Activated T-cell treated with anti-CD3 and anti-CD28 coated beads, Interleukin-2, amount 50 U/mL, for 48 hours (primary cell): ENCODE measurements around the gene DCAF6.
"Not testable (repeated sequence)": the region's sequence is repeated elsewhere in the genome, so short reads cannot be mapped to it uniquely, and the experiment has no call there.

Experiments
- DNase-seq, 2 experiments: peaks; one replicate each; pipeline ENCODE4 v3.0.0-alpha.2; 2020

The DCAF6 gene

GRCh38 chr1:167936068-167936929, at the start of gene DCAF6:
DCAF6 (plus strand) TSS chr1:167936683; CDS start chr1:167936912, 229 bp downstream.
- DNase-seq = peak; percentile 93 to 97

GRCh38 chr1:167887187-167887586, 49.3 kb upstream of the DCAF6 start:
- not testable (repeated sequence) for DNase-seq

GRCh38 chr1:167890400-167890799, 46.1 kb upstream of the DCAF6 start:
- no peak for DNase-seq

DNA sequence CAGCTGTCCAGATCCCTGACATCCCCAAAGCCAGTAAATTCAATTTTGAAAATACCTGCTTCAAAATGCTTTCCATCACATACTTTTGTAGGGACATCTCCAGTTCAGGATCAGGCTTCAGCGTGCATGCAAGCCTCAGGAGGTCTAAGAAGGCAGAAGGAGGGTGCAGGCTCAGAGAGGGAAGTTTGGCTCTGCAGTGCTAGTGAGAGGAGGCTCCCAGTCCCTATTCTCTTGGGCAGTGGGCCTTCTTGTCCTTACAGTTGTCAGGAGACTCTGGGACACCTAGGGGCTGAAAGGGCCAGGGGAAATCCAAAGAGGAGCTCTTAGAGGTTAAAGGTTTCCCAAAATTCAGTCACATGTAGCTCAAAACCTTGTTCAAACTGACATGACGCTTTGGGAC, 42.7 kb upstream of the DCAF6 start:
- no peak for DNase-seq

GRCh38 chr1:167898578-167899222, 37.8 kb upstream of the DCAF6 start:
- DNase-seq = no peak

DNA sequence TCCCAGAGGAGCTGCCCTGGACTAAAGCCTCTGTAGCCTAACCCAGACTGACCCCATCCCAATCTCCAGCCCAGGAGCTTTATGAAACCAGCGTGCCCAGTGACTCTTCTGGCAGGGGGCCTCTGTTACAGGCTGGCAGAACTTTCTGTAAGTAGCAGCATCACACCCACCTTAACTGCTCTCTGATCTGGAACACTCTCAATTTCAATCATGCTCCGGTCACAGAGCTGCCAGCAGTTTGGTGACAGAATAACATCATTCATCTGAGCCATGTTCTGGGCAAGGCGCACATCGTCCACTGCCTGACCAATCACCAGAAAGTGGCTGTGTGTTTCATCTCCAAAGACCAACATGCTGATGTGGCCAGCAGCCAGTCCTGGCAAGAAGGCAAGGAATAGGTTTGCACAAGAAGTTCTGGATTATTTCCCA, 37.2 kb upstream of the DCAF6 start:
- no peak for DNase-seq

DNA sequence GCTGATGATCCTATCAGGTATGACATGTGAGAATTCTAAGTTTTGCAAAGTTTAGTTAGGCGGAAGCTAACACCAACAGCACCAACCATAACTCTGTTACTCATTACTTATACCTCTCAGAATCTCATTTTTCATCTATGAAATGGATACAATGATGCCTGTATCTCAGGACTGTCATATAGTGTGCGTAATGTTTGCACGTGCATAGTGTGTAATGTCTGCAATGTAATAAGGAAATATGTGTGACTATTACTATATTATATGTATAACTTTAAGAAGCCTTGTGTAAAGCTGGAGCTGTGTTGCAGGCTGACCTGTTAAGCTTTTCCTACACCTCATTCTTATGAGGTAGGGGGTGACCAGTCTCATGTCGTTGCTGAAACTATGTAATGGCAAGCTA, 35.6 kb upstream of the DCAF6 start:
- DNase-seq = no peak

GRCh38 chr1:167904652-167905130, 31.8 kb upstream of the DCAF6 start:
- DNase-seq = no peak

GRCh38 chr1:167905182-167905581, 31.3 kb upstream of the DCAF6 start:
- no peak for DNase-seq

DNA sequence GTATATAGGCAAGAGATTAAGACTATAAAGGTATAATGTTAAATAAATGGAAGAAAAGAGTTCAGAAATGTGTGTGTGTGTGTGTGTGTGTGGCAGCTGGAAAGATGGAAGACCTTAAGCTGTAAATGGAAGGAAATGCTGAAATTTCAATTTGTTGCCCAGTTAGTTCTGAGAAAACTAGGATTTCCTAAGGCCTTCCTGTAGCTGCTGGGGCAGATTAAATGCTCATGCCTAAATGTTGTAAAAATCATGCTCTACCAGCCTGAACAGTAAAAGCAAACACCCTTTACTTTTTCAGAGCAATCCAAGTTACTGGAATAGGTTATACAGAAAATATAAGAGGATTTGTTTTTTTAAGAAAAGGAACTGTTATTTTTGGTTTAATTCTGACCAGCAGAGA, 30.8 kb upstream of the DCAF6 start:
- no peak for DNase-seq

- no peak for DNase-seq
Measured at GRCh38 chr1:167909691-167910180, 26.7 kb upstream of the DCAF6 start.

DNA sequence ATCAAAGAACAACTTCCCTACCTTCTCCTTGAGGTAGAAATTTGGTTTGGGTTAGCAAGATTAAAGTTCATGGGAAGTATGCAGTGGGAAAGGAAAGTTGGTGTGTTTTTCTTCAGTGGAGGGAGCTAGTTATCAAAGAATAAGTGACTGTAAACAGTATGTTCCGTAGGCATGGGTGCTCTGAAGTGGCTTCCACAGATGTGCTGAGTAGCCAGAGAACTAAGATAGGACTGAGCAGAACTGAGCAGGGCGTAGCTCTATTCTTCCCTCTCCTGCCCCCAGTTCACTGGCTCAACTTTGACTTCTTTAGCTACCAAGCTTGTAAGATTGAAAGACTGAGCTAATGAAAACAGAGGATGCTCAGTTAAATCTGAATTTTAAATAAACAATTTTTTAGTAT, 26.0 kb upstream of the DCAF6 start:
- no peak for DNase-seq

GRCh38 chr1:167911413-167911812, 25.1 kb upstream of the DCAF6 start:
- DNase-seq = no peak

- DNase-seq = no peak
Measured at GRCh38 chr1:167912294-167912693, 24.2 kb upstream of the DCAF6 start.

- no peak for DNase-seq
Measured at GRCh38 chr1:167913895-167914496, 22.5 kb upstream of the DCAF6 start, which contains the start of gene ADCY10. ADCY10 (minus strand) TSS chr1:167914134; CDS start chr1:167905140, 8,994 bp downstream.

DNA sequence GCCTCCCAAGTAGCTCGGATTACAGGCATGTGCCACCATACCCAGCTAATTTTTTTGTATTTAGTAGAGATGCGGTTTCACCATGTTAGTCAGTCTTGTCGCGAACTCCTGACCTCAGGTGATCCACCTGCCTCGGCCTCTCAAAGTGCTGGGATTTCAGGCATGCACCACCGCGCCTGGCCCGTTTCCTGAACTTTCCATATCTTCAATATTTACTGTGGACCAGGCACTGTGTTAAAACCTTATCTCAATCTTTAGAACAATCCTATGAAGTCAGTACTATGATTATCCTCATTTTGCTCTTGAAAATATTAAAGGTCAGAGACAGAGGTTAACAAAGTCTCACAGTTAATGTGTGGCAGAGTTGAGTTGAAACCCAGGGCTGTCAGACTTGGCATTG, 20.9 kb upstream of the DCAF6 start:
- DNase-seq = no peak

- no peak for DNase-seq
Measured at GRCh38 chr1:167916766-167917511, 19.5 kb upstream of the DCAF6 start.

DNA sequence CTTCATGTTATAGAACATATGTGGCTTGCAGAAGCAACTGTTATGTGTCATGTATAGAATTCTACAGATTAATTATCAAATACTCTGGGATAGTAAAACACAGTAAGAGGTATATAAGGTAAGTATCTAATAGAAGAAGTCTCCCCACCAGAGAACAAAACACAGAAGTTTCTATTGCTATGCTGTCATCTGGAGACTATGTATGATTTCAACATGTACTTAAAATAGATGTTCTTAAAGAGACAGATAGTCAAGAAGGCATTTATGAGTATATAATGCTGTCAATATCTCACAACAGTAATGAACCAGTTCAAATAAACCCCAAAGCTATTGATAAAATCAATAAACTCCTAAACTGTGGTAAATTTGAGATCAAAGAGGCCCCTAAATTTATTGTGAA, 14.5 kb upstream of the DCAF6 start:
- no peak for DNase-seq

- no peak for DNase-seq
Measured at GRCh38 chr1:167922611-167923074, 13.8 kb upstream of the DCAF6 start.

DNA sequence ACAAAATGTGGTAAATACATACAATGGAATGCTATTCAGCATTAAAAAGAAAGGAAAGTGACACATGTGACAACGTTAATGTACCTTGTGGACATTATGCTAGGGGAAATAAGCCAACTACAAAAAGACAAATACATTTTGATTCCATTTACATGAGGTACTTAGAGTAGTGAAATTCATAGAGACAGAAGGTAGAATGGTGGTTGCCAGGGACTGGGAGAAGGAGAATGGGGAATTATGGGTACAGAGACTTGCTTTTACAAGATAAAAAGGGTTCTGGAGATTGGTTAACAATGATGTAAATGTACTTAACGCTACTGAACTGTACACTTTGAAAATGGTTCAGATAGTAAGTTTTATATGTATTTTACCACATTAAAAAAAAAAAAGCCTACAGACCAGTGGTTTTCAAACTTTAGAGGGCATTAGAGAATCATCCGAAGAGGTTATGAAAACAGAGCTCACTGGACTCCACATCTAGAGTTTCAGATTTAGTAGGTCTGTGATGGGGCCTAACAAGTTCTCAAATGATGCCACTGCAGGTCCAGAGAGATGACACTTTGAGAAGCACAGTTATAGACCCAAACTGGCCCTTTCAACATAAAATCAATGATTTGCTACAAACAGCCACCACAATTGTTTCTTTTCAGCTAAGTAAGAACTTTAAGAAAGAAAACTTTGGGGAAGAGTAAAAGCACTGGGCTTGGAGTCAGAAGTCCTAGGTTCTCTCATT, 13.0 kb upstream of the DCAF6 start:
- no peak for DNase-seq

DNA sequence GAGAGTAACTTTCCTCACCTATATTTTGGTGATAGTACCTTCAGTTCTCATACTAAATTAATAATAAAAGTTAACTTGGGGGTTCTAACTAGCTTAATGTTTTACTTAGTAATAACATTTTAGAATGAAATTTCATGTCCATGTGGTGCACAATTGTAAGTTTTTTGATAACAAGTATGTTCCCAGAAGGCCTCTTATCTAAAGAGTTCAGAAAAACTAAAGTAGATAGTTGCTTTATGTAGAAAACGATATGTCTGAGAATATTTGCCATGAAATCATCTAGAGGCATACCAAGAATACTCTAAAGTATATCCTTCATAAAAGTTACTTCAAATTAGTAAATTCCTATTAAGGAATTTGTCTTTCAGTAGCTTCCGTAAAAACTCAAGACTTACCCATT, 12.4 kb upstream of the DCAF6 start:
- DNase-seq = no peak
